Ishikawa (cell line): ENCODE results near the gene CEP76.

Experiments used
- EP300 ChIP-seq: IDR thresholded peaks from 2 replicates; pipeline ENCODE4 v1.6.1; 2012; ENCODE audit warnings: borderline replicate concordance
- RAD21 ChIP-seq: IDR thresholded peaks from 2 replicates; pipeline ENCODE4 v1.6.1; 2012; ENCODE audit warnings: low read depth
- TAF1 ChIP-seq: IDR thresholded peaks from 2 replicates; pipeline ENCODE4 v1.6.1; 2012; ENCODE audit warnings: low read depth, mild to moderate bottlenecking
- YY1 ChIP-seq: IDR thresholded peaks from 2 replicates; pipeline ENCODE4 v1.6.1; 2012; ENCODE audit warnings: low read depth
- TF ChIP-seq, protein P1 (sequence below): IDR thresholded peaks from 2 replicates; pipeline ENCODE4 v1.6.1; 2012

- TF ChIP-seq YY1 (no peak), TAF1 (no peak), EP300 (no peak), RAD21 (no peak)
- TF ChIP-seq, protein P1, sequence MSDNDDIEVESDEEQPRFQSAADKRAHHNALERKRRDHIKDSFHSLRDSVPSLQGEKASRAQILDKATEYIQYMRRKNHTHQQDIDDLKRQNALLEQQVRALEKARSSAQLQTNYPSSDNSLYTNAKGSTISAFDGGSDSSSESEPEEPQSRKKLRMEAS, result no peak
These were observed 54.8 kb downstream of the CEP76 start for GRCh38 chr18:12647773-12648172.
